ENCODE measurements around the gene FN1.
"Not testable (repeated sequence)": the region's sequence is repeated elsewhere in the genome, so short reads cannot be mapped to it uniquely, and the experiment has no call there.

FN1 gene

DNA sequence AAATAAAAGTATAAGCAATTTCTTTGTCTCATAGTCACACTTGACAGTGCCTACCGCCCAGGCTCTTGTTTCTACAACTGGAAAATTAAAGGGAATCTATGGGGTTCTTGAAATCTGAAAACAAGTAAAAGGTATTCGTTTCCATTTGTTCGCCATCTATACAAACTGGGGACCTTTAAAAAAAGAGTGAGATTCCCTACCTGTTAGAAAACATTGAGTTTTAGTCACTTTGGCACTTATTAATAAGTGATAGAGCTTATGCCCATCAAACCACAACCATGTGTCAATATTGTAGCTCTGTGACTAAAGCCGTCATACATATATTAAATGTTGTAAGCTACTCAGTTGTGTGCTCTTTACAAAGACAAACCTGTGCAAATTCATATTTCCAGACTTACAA lies 13.2 kb downstream of the FN1 start:
- DNase-seq (ENCODE audit: low read depth): no peak

DNA sequence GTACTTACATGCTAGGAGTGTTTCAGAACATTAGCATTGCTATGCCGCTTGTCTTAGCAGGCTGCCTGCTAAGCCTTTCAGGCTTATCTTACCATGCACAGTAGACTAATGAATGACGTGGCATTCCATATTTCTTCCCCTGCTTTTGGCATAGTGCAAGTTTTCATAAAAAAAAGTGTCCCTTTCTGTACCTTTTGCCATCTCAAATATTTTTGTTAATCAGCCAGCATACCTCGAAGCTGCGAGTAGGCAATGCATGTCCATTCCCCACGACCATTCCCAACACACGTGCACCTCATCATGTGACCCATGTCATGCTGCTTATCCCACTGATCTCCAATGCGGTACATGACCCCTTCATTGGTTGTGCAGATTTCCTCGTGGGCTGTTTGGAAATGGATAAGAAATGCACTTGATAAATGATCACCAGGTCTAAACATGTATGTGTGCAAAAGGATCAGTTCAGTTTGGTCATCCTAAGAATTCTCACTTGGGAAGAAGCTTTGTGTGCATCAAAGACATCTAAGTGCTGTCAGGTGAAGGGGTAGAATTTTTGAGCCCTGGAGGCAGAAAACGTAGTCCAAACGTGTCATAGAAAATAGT lies 13.9 kb downstream of the FN1 start:
- DNase-seq (ENCODE audit: low read depth): no peak

DNA sequence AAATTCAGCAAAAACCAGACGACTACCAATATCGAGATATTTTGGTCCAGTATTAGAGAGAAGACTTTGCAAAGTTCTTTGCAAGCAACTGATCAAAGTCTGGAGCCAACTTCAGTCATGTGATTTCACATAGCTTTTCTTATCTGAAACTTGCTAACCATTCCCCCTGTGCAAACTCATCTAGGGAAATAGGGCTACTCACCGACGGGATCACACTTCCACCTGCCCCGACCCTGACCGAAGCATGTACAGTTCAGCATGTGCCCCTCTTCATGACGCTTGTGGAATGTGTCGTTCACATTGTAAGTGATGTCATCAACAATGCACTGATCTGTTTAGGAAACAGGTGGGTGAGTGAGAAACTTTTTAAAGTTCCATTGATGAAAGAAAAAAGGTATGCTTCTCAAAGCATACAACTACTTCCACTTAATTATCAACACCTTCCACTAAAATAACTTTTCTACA lies 15.4 kb downstream of the FN1 start:
- no peak for DNase-seq (ENCODE audit: low read depth)

GRCh38 chr2:215419769-215420470 lies 15.9 kb downstream of the FN1 start:
- DNase-seq (ENCODE audit: low read depth): no peak

DNA sequence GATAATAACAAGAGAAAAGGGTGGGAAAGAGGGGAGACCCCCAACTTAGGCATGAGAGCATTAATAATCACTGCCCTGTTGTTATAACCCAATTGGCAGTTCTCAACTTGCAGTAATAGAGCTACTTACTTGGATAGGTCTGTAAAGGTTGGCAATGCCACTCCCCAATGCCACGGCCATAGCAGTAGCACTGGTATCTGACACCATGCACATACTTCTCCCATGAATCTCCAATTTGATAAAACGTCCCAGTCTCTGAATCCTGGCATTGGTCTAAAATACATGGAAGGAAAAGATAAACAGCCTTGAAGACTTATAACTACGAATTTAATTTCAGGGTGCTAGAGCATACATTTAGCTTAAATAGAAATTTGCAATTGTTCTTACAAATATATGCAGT lies 16.8 kb downstream of the FN1 start:
- DNase-seq (ENCODE audit: low read depth): no peak

DNA sequence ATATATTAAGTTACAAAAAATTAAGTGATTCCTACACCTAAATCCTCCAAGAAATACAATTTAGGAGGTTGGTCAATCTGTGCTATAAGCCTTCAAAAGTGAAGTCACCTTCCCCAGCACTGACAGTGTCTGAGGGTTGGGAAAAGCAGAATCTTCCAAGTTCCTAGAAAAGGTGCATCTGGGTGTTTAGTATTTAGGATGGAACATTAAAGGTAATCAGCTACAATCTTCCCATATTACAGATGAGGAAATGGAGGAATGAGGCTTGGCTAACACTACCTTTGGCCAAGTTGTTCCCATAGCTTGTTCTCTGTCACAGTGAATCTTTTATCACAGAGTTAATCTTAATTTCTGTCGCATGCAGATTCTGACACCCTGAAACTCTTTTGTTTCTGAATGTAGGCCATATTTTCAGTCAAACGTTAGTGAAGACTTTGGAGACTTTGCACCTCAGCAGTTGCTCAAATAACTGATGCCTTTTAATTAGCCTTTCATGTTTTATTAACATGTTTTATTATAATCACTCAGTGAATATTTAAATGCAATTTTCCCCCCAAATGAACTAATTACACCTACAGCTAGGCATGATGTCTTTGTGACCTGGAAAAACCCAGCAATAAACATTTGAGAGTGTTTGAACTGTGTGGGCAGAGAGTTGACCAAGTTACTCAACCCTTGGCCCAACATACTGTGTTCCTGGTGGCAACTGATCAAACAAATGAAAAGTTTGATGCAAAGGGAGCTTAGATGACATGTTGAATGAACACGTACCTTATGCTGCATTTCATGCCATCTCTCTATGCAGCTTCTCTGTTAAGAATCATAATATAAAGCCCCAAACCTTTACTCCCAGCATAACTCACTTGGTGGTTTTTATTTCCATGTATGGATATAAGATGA lies 17.6 kb downstream of the FN1 start:
- DNase-seq (ENCODE audit: low read depth): no peak

GRCh38 chr2:215417400-215417951 lies 18.4 kb downstream of the FN1 start:
- DNase-seq (ENCODE audit: low read depth): no peak

DNA sequence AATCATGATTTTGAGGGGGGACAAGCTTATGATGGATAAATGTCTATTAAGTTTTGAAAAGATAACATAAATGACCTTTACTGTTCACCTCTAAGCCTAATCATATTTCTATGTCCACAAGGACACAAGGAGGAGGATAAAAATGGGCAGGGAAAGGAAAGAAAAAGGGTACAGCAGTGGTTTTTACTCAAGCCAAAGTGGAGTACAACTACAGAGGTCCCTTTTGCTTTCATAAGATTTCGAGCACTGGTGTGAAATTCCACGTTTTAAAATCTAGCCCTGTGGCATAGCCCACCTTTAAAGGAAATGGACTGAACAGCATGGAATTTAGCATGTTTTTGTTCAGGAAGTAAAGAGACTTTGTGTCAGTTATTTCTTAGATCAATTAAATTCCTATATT lies 19.2 kb downstream of the FN1 start:
- no peak for DNase-seq (ENCODE audit: low read depth)

GRCh38 chr2:215415820-215416577 lies 19.9 kb downstream of the FN1 start:
- no peak for DNase-seq (ENCODE audit: low read depth)

- DNase-seq (ENCODE audit: low read depth): no peak
Measured at GRCh38 chr2:215415218-215415617, 20.6 kb downstream of the FN1 start.

- DNase-seq (ENCODE audit: low read depth): no peak
Measured at GRCh38 chr2:215414674-215415073, 21.2 kb downstream of the FN1 start.

GRCh38 chr2:215413974-215414373 lies 21.9 kb downstream of the FN1 start:
- DNase-seq (ENCODE audit: low read depth): no peak

DNA sequence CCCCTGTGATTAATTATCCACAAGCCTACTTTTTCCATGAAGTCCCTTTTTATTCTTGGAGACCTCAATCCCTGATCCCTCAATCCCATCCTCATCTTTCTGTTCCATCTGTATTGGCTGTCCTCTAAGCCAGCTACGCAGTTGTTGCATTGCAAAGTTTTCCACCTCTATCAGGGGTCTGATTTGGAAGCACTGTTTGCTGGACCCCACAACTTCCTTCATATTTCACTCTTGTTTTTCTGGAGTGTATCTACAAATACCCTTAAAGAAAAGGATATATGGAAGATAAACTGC lies 22.4 kb downstream of the FN1 start:
- DNase-seq (ENCODE audit: low read depth): no peak

DNA sequence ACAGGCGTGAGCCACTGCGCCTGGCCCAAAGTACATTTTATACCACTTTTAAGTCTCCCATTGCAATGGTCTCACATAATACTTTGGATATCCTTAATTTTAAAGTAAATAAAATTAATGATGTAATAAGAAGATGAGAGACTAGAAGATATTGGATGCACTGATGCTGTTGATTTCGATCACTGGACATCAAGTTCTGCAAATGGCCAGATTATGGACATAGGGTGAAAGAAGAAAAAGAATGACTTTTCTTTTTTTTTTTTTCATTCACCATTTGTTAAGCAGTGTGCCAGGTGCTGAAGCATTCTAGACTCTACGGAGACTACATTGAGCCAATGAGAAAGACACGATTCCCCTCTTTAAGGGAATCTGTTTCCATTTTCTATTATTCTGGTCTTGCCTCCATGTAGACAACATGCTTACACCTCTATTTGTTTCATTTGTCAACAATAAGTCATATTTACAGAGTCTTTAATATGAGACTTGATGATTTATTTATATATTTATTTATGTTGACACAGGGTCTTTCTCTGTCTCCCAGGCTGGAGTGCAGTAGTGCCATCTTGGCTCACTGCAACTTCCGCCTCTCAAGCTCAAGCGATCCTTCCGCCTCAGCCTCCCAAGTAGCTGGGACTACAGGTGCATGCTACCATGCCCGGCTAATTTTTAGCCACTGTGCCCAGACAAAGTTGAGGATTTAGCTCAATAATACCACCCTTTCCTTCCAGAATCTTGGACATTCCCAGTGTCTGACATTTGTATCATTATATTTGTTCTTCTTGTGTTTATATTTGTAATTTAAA lies 23.7 kb downstream of the FN1 start:
- DNase-seq (ENCODE audit: low read depth): no peak

DNA sequence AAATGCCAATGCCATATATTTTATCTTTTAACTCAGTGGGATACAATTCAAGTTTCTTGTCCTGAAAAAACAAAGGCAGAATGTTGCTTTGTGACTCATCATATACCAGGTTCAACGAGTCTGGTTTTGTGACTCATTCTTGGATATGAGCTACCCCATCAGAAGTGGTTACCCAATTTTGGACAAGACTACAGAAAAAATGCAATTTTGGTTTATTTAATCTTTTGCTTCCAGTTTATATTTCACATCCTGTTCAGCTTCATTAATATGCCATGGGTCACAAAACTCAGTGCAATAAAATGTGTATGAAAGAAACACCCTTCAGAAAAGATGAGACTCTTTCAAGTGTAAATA lies 25.0 kb downstream of the FN1 start:
- no peak for DNase-seq (ENCODE audit: low read depth)

DNA sequence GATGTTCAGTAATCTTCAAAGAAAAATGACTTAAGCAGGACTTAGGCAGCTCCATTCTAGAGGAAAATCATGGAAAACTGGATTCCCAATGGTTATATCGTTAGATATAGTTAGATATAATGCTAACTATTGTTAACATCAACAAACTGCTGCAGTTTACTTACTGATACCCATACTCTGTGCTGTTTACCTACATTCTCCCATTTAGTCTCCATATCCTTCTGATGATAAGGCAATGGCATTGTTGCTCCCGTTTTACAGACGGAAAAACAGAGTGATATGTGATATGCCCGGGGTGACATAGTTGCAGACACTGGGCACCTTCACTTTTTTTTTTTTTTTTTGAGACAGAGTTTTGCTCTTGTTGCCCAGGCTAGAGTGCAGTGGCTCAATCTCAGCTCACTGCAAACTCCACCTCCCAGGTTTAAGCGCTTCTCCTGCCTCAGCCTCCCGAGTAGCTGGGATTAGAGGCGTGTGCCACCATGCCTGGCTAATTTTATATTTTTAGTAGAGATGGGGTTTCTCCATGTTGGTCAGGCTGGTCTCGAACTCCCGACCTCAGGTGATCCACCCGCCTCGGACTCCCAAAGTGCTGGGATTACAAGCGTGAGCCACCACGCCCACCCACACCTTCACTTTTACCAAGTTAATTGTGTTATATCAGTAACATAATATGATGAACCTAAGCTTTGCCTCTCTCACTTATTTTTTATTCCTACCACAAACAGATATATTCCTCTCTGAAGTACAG lies 25.5 kb downstream of the FN1 start:
- DNase-seq (ENCODE audit: low read depth): not testable (repeated sequence)

DNA sequence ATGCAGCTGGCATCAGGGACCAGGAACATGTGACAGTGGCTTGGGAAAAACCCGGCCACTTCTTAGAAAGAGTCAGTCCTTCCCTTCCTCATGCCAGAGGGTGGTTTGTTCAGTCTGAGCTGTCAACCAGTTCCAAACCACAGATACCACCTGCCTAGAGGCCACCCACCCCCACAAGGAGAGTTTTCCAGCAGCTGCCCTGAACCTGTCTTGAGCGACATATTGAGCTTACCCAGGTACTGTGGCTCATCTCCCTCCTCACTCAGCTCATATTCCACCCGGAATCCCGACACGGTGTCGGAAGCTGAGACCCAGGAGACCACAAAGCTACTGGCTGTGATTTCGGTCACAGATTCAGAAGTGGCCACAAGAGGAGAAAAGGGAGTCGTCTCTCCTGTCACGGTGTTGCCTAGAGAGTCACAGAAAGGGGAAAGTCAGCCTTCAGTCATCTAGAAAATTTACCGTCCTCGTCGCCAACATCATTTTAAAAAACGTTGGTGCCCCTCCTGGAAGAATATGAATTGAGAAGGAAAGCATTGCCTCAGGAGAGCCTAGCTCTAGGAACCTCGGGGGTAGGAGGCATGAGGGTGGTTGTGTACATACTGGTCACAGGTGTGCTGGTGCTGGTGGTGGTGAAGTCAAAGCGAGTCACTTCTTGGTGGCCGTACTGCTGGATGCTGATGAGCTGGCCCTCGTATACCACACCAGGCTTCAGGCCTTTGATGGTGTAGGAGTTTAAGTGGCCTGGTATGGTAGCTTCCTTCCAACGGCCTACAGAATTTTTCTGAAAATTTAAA lies 26.3 kb downstream of the FN1 start:
- no peak for DNase-seq (ENCODE audit: low read depth)

DNA sequence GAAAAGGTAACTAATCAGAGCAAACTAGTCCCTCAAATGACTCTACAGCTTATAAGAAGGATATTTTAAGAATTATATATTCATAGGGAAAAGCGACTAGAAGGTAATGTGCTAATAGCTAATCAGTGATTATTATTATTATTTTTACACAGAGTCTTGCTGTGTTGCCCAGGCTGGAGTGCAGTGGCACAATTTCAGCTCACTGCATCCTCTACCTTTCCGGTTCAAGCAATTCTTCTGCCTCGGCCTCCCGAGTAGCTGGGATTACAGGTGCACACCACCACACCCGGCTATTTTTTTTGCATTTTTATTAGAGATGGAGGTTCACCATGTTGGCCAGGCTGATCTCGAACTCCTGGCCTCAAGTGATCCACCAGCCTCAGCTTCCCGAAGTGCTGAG lies 27.4 kb downstream of the FN1 start:
- not testable (repeated sequence) for DNase-seq (ENCODE audit: low read depth)

- no peak for DNase-seq (ENCODE audit: low read depth)
Measured at GRCh38 chr2:215407590-215408264, 28.1 kb downstream of the FN1 start.

Data from T follicular helper cell (primary cell).